H1 (cell line): ENCODE data around the gene MFAP3. TPM values are rescaled to one million over a fixed set of nuclear protein-coding genes. Genes with fewer than 3 reads are reported as not detected.

Source experiments
- CTCF ChIA-PET: fragments of 300-600 bp; sonication (Branson Sonifier 250); formaldehyde crosslinking; loops from one replicate; lab custom pipeline; 2021; ENCODE audit not compliant: partially characterized antibody; lab: Charles Lee
- POLR2A ChIA-PET: fragments of 300-600 bp; sonication (Branson Sonifier 250); formaldehyde crosslinking; loops from one replicate; lab custom pipeline; 2021; ENCODE audit warnings: inconsistent platforms; ENCODE audit not compliant: partially characterized antibody; lab: Charles Lee
- DNase-seq, 2 experiments: peaks; one replicate each; pipeline versions ENCODE4 v3.0.0 to v3.0.0-alpha.2; 2010 to 2022; ENCODE audit warnings: low spot score in 2 of 2, low read depth in 1 of 2, mixed read lengths in 1 of 2
- FAIRE-seq: peaks from 2 replicates; lab custom pipeline; 2011; peaks lifted over from hg19 to GRCh38; lab: Jason Lieb, UNC
- H2AFZ ChIP-seq: 2 replicates; pipeline ENCODE4 v1.8.1; 2012; ENCODE audit warnings: low read length, inconsistent platforms
- H2AK5ac ChIP-seq: 2 replicates; pipeline ENCODE4 v1.6.1; 2013; ENCODE audit warnings: low read depth, low read length
- H2BK120ac ChIP-seq: replicated peaks from 2 replicates; pipeline ENCODE3; 2013; ENCODE audit warnings: low read depth, low read length, inconsistent platforms
- H2BK12ac ChIP-seq: 2 replicates; pipeline ENCODE4 v1.6.1; 2013; ENCODE audit warnings: low read depth, low read length
- H2BK15ac ChIP-seq: 2 replicates; pipeline ENCODE4 v1.6.1; 2013; ENCODE audit warnings: low read length
- H2BK20ac ChIP-seq: 2 replicates; pipeline ENCODE4 v1.6.1; 2013; ENCODE audit warnings: low read length
- H2BK5ac ChIP-seq: 2 replicates; pipeline ENCODE4 v1.6.1; 2013; ENCODE audit warnings: low read depth, low read length
- H3K14ac ChIP-seq: 2 replicates; pipeline ENCODE4 v1.6.1; 2013; ENCODE audit warnings: inconsistent platforms; ENCODE audit not compliant: insufficient read length
- H3K18ac ChIP-seq: 2 replicates; pipeline ENCODE4 v1.6.1; 2013; ENCODE audit warnings: low read length; ENCODE audit errors: extremely low read depth
- H3K23ac ChIP-seq: 2 replicates; pipeline ENCODE4 v1.6.1; 2013; ENCODE audit warnings: inconsistent platforms; ENCODE audit not compliant: insufficient read length
- H3K23me2 ChIP-seq: 2 replicates; pipeline ENCODE4 v1.6.1; 2013; ENCODE audit warnings: low read depth, low read length
- H3K27ac ChIP-seq: 2 replicates; pipeline ENCODE4 v1.6.1; 2011; ENCODE audit warnings: low read depth, low read length, inconsistent platforms
- H3K27me3 ChIP-seq, 4 experiments: replicated peaks in 1 of 4; 1 replicate in 1 of 4; 2 replicates in 3 of 4; pipeline versions ENCODE4 v1.6.1 to v1.8.1; 2011 to 2013; ENCODE audit warnings: low read length in 3 of 4, mild to moderate bottlenecking in 3 of 4, inconsistent platforms in 2 of 4, mixed read lengths in 2 of 4, moderate library complexity in 1 of 4; ENCODE audit not compliant: control insufficient read depth in 3 of 4, insufficient read depth in 3 of 4; ENCODE audit errors: extremely low read depth in 1 of 4
- H3K36me3 ChIP-seq, 4 experiments: 2 replicates each; pipeline versions ENCODE4 v1.6.1 to v1.8.1; 2011 to 2013; ENCODE audit warnings: mild to moderate bottlenecking in 4 of 4, low read length in 3 of 4, moderate library complexity in 2 of 4, control low read depth in 1 of 4, inconsistent platforms in 1 of 4; ENCODE audit not compliant: insufficient read depth in 4 of 4, control insufficient read depth in 2 of 4
- H3K4ac ChIP-seq: replicated peaks from 2 replicates; pipeline ENCODE3; 2013; ENCODE audit warnings: low read length, low read depth, mixed read lengths, inconsistent platforms; ENCODE audit not compliant: insufficient read length
- H3K4me1 ChIP-seq, 4 experiments: replicated peaks in 1 of 4; 1 replicate in 1 of 4; 2 replicates in 3 of 4; pipeline versions ENCODE4 v1.6.1 to v1.8.1; 2011 to 2013; ENCODE audit warnings: low read length in 3 of 4, inconsistent platforms in 2 of 4, mixed read lengths in 1 of 4; ENCODE audit not compliant: insufficient read depth in 4 of 4, control insufficient read depth in 3 of 4
- H3K4me2 ChIP-seq, 2 experiments: 2 replicates each; pipeline versions ENCODE4 v1.6.1 to v1.8.1; 2011 to 2013; ENCODE audit warnings: low read depth in 2 of 2, low read length in 2 of 2, control low read depth in 1 of 2, inconsistent platforms in 1 of 2, mild to moderate bottlenecking in 1 of 2; ENCODE audit not compliant: insufficient read depth in 1 of 2
- H3K4me3 ChIP-seq, 4 experiments: fragments of 200-600, 300-600 bp in 1 of 4; sonication (generic), shearing (Covaris generic), sonication (Bioruptor Twin) in 1 of 4; 2 replicates each; pipeline versions ENCODE4 v1.5.1 to v1.8.1; 2011 to 2016; ENCODE audit warnings: low read length in 4 of 4, low read depth in 3 of 4, control low read depth in 2 of 4, inconsistent platforms in 2 of 4, mild to moderate bottlenecking in 2 of 4, mixed read lengths in 1 of 4, moderate library complexity in 1 of 4; ENCODE audit not compliant: insufficient read depth in 2 of 4; ENCODE audit errors: extremely low read depth in 1 of 4
- H3K56ac ChIP-seq: replicated peaks from 2 replicates; pipeline ENCODE3; 2013; ENCODE audit warnings: low read depth, mild to moderate bottlenecking, mixed read lengths, low read length, inconsistent platforms; ENCODE audit not compliant: insufficient read length
- H3K79me1 ChIP-seq: 2 replicates; pipeline ENCODE4 v1.6.1; 2013; ENCODE audit warnings: low read depth, low read length, control low read depth
- H3K79me2 ChIP-seq, 2 experiments: 2 replicates each; pipeline versions ENCODE4 v1.6.1 to v1.8.1; 2012 to 2013; ENCODE audit warnings: low read length in 2 of 2, mild to moderate bottlenecking in 2 of 2, inconsistent platforms in 1 of 2; ENCODE audit not compliant: insufficient read depth in 2 of 2, control insufficient read depth in 1 of 2
- H3K9ac ChIP-seq, 4 experiments: replicated peaks in 1 of 4; 1 replicate in 1 of 4; 2 replicates in 3 of 4; pipeline versions ENCODE4 v1.6.1 to v1.8.1; 2011 to 2013; ENCODE audit warnings: low read depth in 3 of 4, low read length in 3 of 4, control low read depth in 2 of 4, mild to moderate bottlenecking in 2 of 4, moderate library complexity in 2 of 4, inconsistent platforms in 1 of 4; ENCODE audit errors: extremely low read depth in 1 of 4
- H3K9me3 ChIP-seq, 2 experiments: 2 replicates each; pipeline versions ENCODE4 v1.6.1 to v1.8.1; 2012 to 2013; ENCODE audit warnings: mild to moderate bottlenecking in 2 of 2, moderate library complexity in 2 of 2, control low read depth in 1 of 2, inconsistent platforms in 1 of 2, low read depth in 1 of 2, low read length in 1 of 2, mixed read lengths in 1 of 2; ENCODE audit not compliant: insufficient read depth in 2 of 2
- H4K20me1 ChIP-seq, 2 experiments: replicated peaks in 1 of 2; 2 replicates each; pipeline versions ENCODE3 to v1.8.1; 2011 to 2013; ENCODE audit warnings: inconsistent platforms in 2 of 2, low read length in 2 of 2, mild to moderate bottlenecking in 1 of 2; ENCODE audit not compliant: insufficient read depth in 2 of 2, control insufficient read depth in 1 of 2
- H4K5ac ChIP-seq: 2 replicates; pipeline ENCODE4 v1.6.1; 2013; ENCODE audit warnings: low read length, low read depth, mixed read lengths, inconsistent platforms; ENCODE audit not compliant: insufficient read length
- H4K8ac ChIP-seq: 2 replicates; pipeline ENCODE4 v1.8.0; 2013; ENCODE audit warnings: mild to moderate bottlenecking, moderate library complexity, low read length, inconsistent platforms; ENCODE audit not compliant: insufficient read depth; ENCODE audit errors: extremely low read depth
- H4K91ac ChIP-seq: replicated peaks from 2 replicates; pipeline ENCODE3; 2013; ENCODE audit warnings: low read length, mixed read lengths, inconsistent platforms; ENCODE audit not compliant: insufficient read length
- BACH1 ChIP-seq: IDR thresholded peaks from 2 replicates; pipeline ENCODE4 v1.6.1; 2012; ENCODE audit warnings: low read length, improper control_type of control experiment
- CBX5 ChIP-seq: fragments of 300-800, 300-1000 bp; sonication (generic); IDR thresholded peaks from 2 replicates; pipeline ENCODE4 v1.7.1; 2016; ENCODE audit warnings: antibody characterized with exemption, low read length, low read depth
- EP300 ChIP-seq, 2 experiments: IDR thresholded peaks; 1 replicate in 1 of 2; 2 replicates in 1 of 2; pipeline ENCODE4 v1.6.1; 2011 to 2012; ENCODE audit warnings: low read depth in 2 of 2, low read length in 2 of 2, mild to moderate bottlenecking in 2 of 2, borderline replicate concordance in 1 of 2, inconsistent platforms in 1 of 2, moderate library complexity in 1 of 2
- GABPA ChIP-seq: IDR thresholded peaks from 2 replicates; pipeline ENCODE4 v1.6.1; 2011; ENCODE audit warnings: mild to moderate bottlenecking, low read length, moderate library complexity, borderline replicate concordance; ENCODE audit not compliant: insufficient read depth
- GTF2F1 ChIP-seq: IDR thresholded peaks from 2 replicates; pipeline ENCODE4 v1.6.1; 2012; ENCODE audit warnings: low read depth, low read length, improper control_type of control experiment, borderline replicate concordance
- RAD21 ChIP-seq, 2 experiments: IDR thresholded peaks in 1 of 2; conservative IDR thresholded peaks in 1 of 2; 2 replicates each; pipeline ENCODE4 v1.6.1; 2011; ENCODE audit warnings: low read depth in 2 of 2, low read length in 2 of 2, improper control_type of control experiment in 1 of 2, inconsistent platforms in 1 of 2, mild to moderate bottlenecking in 1 of 2, moderate library complexity in 1 of 2
- SIN3A ChIP-seq, 2 experiments: IDR thresholded peaks in 1 of 2; conservative IDR thresholded peaks in 1 of 2; 2 replicates each; pipeline ENCODE4 v1.6.1; 2011 to 2012; ENCODE audit warnings: low read length in 2 of 2, improper control_type of control experiment in 1 of 2, low read depth in 1 of 2, mild to moderate bottlenecking in 1 of 2
- WGBS, 2 experiments: shearing (Covaris generic) in 1 of 2; methylation state at CpG; one replicate each; pipeline versions ENCODE4 v1.1.6 to v1.1.7; 2013 to 2015; ENCODE audit warnings: low lambda C conversion rate in 2 of 2, mixed read lengths in 2 of 2, inconsistent platforms in 1 of 2, low coverage in 1 of 2, missing lambda C conversion rate in 1 of 2; ENCODE audit not compliant: insufficient replicate concordance in 2 of 2, insufficient coverage in 1 of 2, insufficient read length in 1 of 2; ENCODE audit errors: extremely low coverage in 1 of 2, missing lambda C conversion rate in 1 of 2; 5-methylcytosine and 5-hydroxymethylcytosine counted together
- polyA plus RNA-seq, 7 experiments: library from polyadenylated mRNA; depleted of rRNA in 3 of 7; stranded (reverse) in 5 of 7; unstranded in 2 of 7; fragments of >200 nt in 5 of 7; fragments of 200-250 nt in 2 of 7; gene quantifications; 1 replicate in 5 of 7; 2 replicates in 1 of 7; 4 replicates in 1 of 7; pipeline versions ENCODE4 v1.2.1 to v1.2.3, GENCODE V29; 2011 to 2013; ENCODE audit warnings: missing spikeins in 2 of 7, mixed read lengths in 2 of 7
- total RNA-seq: library from RNA; stranded (reverse); fragmentation: NEBNext Ultra II Directional; extraction: Animal tissue kit (Norgen Biotek cat#: 25700); gene quantifications from 2 replicates; pipeline ENCODE4 v1.2.1, GENCODE V29; 2021

MFAP3 gene
- total and polyA plus RNA-seq, 2 of the 8 experiments (the other 6 are each of a cell fraction or from before 2014, with no cell fraction given), result 13.7 to 27.0 TPM

DNA sequence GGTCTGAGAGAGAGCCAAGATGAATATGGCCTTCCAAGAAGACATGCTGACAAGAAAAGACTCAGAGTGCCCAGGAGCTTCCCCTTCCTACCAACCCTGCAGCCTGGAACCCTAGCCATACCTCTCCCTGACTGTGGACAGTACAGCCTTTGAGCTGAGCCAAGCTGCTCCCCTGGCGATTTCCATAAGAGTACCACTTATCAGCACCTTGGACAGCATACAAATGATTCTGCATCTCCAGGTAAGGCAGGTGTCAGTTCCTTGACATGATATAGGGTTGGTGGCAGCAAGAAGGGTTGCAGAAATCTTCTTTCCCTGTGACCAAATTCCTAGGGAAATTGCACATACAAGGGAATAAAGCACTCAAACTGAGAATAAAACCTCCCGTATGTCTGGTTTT lies 58.3 kb downstream of the MFAP3 start:
- Histone ChIP-seq H3K18ac (no peak overlapping the region), H2BK15ac (no peak overlapping the region), H3K56ac (no peak overlapping the region), H4K5ac (no peak overlapping the region), H3K79me2 (no peaks in the 10 kb centered on the region), H2BK120ac (no peak overlapping the region), H3K14ac (no peak overlapping the region), H4K91ac (no peak overlapping the region), H2AFZ (no peak overlapping the region), H3K36me3 (no peaks in the 10 kb centered on the region), H3K23me2 (no peaks in the 10 kb centered on the region), H2BK12ac (no peak overlapping the region), H3K4me3 (no peak overlapping the region), H2AK5ac (no peak overlapping the region), H3K27ac (no peak overlapping the region), H2BK5ac (no peak overlapping the region), H3K9ac (no peak overlapping the region), H4K8ac (no peak overlapping the region), H3K79me1 (no peaks in the 10 kb centered on the region), H3K4ac (no peak overlapping the region), H3K23ac (no peak overlapping the region), H3K9me3 (no peaks in the 10 kb centered on the region), H3K4me1 (peaks cover 0 to 5% (median 0%) of the 10 kb centered on the region in 4 experiments; a peak in 2 of 7 replicates), H3K27me3 (no peaks in the 10 kb centered on the region), H4K20me1 (no peaks in the 10 kb centered on the region), H3K4me2 (no peak overlapping the region), H2BK20ac (no peak overlapping the region)
- ChIA-PET POLR2A (interaction anchor here (0.6 kb wide), 1 partner anchor 25 kb away, joined by 3 read pairs; no protein-coding TSS in a partner anchor), CTCF (interaction anchor here (0.6 to 2.9 kb wide), 6 partner anchors 10 to 218 kb away, joined by 3 to 10 read pairs (median 8); no protein-coding TSS in a partner anchor)
- 72% methylated on average over 2 of the region's 2 CpGs; no CpG with 5 or more reads in 1 of the 2 experiments for WGBS, 2 experiments
- DNase-seq, result no peak
- FAIRE-seq, result peak; percentile 71
- TF ChIP-seq BACH1 (no peak), GABPA (no peak), SIN3A (conservative IDR thresholded peaks at IDR 0.05 in 1 of 2, IDR thresholded peaks at IDR 0.05 in 1 of 2; ENCODE audit: low read depth in 1 of 2, low read length in 2 of 2) (peak; percentile 71 to 72; a peak in 2 of 4 replicates), EP300 (IDR thresholded peaks at IDR 0.05; ENCODE audit: borderline replicate concordance in 1 of 2, low read depth in 2 of 2, low read length in 2 of 2) (no peak), CBX5 (no peak), GTF2F1 (no peak), RAD21 (IDR thresholded peaks at IDR 0.05 in 1 of 2, conservative IDR thresholded peaks at IDR 0.05 in 1 of 2; ENCODE audit: low read depth in 2 of 2, low read length in 2 of 2) (0 out of 4 replicates have a peak, but pooled peaks of 1 of the 2 experiments have one; percentile 1)
